Esophagus muscularis mucosa (tissue), 3 donors: Measurements from ENCODE around the gene NAA25.

Experiments
- EP300 ChIP-seq: sonication (generic); formaldehyde crosslinking; IDR thresholded peaks from one replicate; pipeline ENCODE4 v1.6.1; 2017; ENCODE audit warnings: antibody characterized with exemption
- POLR2A ChIP-seq: fragments of 450-650 bp; IDR thresholded peaks from one replicate; pipeline ENCODE4 v1.6.1; 2017; ENCODE audit warnings: antibody characterized with exemption, moderate library complexity, mild to moderate bottlenecking, low read depth
- POLR2AphosphoS5 ChIP-seq, 2 donors: sonication (generic); formaldehyde crosslinking; IDR thresholded peaks; one replicate each; pipeline ENCODE4 v1.6.1; 2017; ENCODE audit warnings: antibody characterized with exemption in 2 of 2

GRCh38 chr12:112151766-112152541 lies 43.4 kb upstream of the NAA25 start:
- TF ChIP-seq POLR2AphosphoS5 (IDR thresholded peaks at IDR 0.05) = no peak
- no peak for TF ChIP-seq POLR2A
- no peak for TF ChIP-seq EP300
